Pancreas (tissue), 10 donors: ENCODE results near the gene PKNOX2. TPM values are rescaled to one million over a fixed set of nuclear protein-coding genes. Genes with fewer than 3 reads are reported as not detected.

Experiments
- ATAC-seq, 4 donors: fragments of 200-7000 bp; cut with Tn5 transposase; one replicate each; pipeline versions ENCODE4 v1.8.0 to v1.9.1; 2020; ENCODE audit warnings: mild to moderate bottlenecking in 4 of 4, moderate library complexity in 4 of 4
- DNase-seq, 6 donors: peaks; one replicate each; pipeline ENCODE4 v3.0.0-alpha.2; 2020
- FAIRE-seq: peaks from 2 replicates; lab custom pipeline; 2012; peaks lifted over from hg19 to GRCh38; lab: Jason Lieb, UNC
- H3K27ac ChIP-seq, 4 donors: fragments of 200-600 bp; sonication (generic); 1 replicate in 3 of 4; 2 replicates in 1 of 4; pipeline versions ENCODE4 v1.5.0 to v1.8.0; 2020
- H3K27me3 ChIP-seq, 4 donors: fragments of 200-600 bp; one replicate each; pipeline ENCODE4 v1.8.0; 2021
- H3K36me3 ChIP-seq, 3 donors: fragments of 200-600 bp; sonication (generic) in 1 of 3; one replicate each; pipeline versions ENCODE4 v1.5.0 to v1.8.0; 2020 to 2021
- H3K4me1 ChIP-seq, 3 donors: fragments of 200-600 bp; one replicate each; pipeline ENCODE4 v1.8.0; 2021
- H3K4me3 ChIP-seq, 4 donors: fragments of 200-600 bp; sonication (generic) in 2 of 4; one replicate each; pipeline versions ENCODE4 v1.5.0 to v1.8.0; 2020 to 2021
- H3K9me3 ChIP-seq, 4 donors: fragments of 200-600 bp; one replicate each; pipeline ENCODE4 v1.8.0; 2021
- WGBS, 2 donors: extraction: QIAGEN DNeasy Blood & Tissue Kit; methylation state at CpG; one replicate each; pipeline ENCODE4 v1.1.7; 2013; 5-methylcytosine and 5-hydroxymethylcytosine counted together
- intact Hi-C, 3 donors: fragments of 100-400 bp; cut with DNase I; formaldehyde crosslinking; loops; one replicate each; pipeline versions ENCODE4 v1.11.1 to v1.14.2; 2022
- polyA plus RNA-seq, 2 donors: library from polyadenylated mRNA; stranded (reverse); fragments of 200-250 nt; gene quantifications; one replicate each; pipeline ENCODE4 v1.2.3, GENCODE V29; 2013
- total RNA-seq, 6 donors: library from RNA; stranded (reverse); fragmentation: NEBNext Ultra II Directional in 4 of 6; extraction: Animal tissue kit (Norgen Biotek cat#: 25700) in 4 of 6; gene quantifications; one replicate each; pipeline versions ENCODE4 v1.2.1 to v1.2.4, GENCODE V29; 2021 to 2023
- TF ChIP-seq, protein P1 (sequence below), 4 donors: fragments of 200-600 bp; sonication (generic) in 3 of 4; IDR thresholded peaks; one replicate each; pipeline versions ENCODE4 v1.5.0 to v1.8.0; 2021; ENCODE audit warnings: antibody characterized with exemption in 4 of 4
- donor health status: healthy with polysubstance abuse.
- donor health status: DM: no; HTN: no; CAD: no; lungs with moderate emphysema.
- donor health status: DM: no; HTN: no; CAD: no.
- donor health status: control.
- donor health status: control.
- donor health status: Bipolar disorder and iron deficiency.
- donor health status: DM: yes; HTN: yes; CAD: no.
- donor health status: DM: no; HTN: no; CAD: no.
- donor health status: DM: no; HTN: no; CAD: no.
- donor health status: DM: yes; HTN: yes; CAD: no.

The PKNOX2 gene
- total and polyA plus RNA-seq, 8 donors = 3.4 to 8.1 (median 5.8) TPM

- no peak overlapping the region for H3K4me3 ChIP-seq
- ATAC-seq (no peak), DNase-seq (no peak), FAIRE-seq (no peak)
- no peaks in the 10 kb centered on the region for H3K4me1 ChIP-seq
- no peak overlapping the region for H3K27ac ChIP-seq
- no peaks in the 10 kb centered on the region for H3K36me3 ChIP-seq
- TF ChIP-seq, protein P1, sequence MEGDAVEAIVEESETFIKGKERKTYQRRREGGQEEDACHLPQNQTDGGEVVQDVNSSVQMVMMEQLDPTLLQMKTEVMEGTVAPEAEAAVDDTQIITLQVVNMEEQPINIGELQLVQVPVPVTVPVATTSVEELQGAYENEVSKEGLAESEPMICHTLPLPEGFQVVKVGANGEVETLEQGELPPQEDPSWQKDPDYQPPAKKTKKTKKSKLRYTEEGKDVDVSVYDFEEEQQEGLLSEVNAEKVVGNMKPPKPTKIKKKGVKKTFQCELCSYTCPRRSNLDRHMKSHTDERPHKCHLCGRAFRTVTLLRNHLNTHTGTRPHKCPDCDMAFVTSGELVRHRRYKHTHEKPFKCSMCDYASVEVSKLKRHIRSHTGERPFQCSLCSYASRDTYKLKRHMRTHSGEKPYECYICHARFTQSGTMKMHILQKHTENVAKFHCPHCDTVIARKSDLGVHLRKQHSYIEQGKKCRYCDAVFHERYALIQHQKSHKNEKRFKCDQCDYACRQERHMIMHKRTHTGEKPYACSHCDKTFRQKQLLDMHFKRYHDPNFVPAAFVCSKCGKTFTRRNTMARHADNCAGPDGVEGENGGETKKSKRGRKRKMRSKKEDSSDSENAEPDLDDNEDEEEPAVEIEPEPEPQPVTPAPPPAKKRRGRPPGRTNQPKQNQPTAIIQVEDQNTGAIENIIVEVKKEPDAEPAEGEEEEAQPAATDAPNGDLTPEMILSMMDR (IDR thresholded peaks at IDR 0.05) = no peak
- H3K9me3 ChIP-seq = no peaks in the 10 kb centered on the region
- intact Hi-C loops = no loop called here
- peaks cover 0 to 2% (median 0%) of the 10 kb centered on the region in 4 donors for H3K27me3 ChIP-seq
Observed at GRCh38 chr11:125136001-125136400, 28.6 kb upstream of the PKNOX2 start.

- Histone ChIP-seq H3K4me3 (no peak overlapping the region), H3K36me3 (no peaks in the 10 kb centered on the region), H3K27ac (no peak overlapping the region), H3K4me1 (no peaks in the 10 kb centered on the region), H3K9me3 (no peaks in the 10 kb centered on the region), H3K27me3 (peaks cover 0 to 6% (median 0%) of the 10 kb centered on the region in 4 donors)
- ATAC-seq (no peak), FAIRE-seq (no peak), DNase-seq (no peak)
- TF ChIP-seq, protein P1 (IDR thresholded peaks at IDR 0.05) = no peak
- 74 to 89% methylated on average over 8 of the region's 8 CpGs for WGBS, 2 donors
- intact Hi-C loops = no loop called here
Observed at GRCh38 chr11:125138966-125139365, 25.6 kb upstream of the PKNOX2 start.

GRCh38 chr11:125139778-125140177 lies 24.8 kb upstream of the PKNOX2 start:
- DNase-seq = no peak
- TF ChIP-seq, protein P1 (IDR thresholded peaks at IDR 0.05) = no peak
- H3K36me3 ChIP-seq = no peaks in the 10 kb centered on the region
- WGBS, 2 donors = 63 to 68% methylated on average over 3 of the region's 3 CpGs
- H3K4me1 ChIP-seq = no peaks in the 10 kb centered on the region
- H3K4me3 ChIP-seq = no peak overlapping the region
- no peak overlapping the region for H3K27ac ChIP-seq
- peaks cover 0 to 6% (median 0%) of the 10 kb centered on the region in 4 donors for H3K27me3 ChIP-seq
- no peak for FAIRE-seq
- intact Hi-C loops = loop anchor here in 2 of 3 donors (5.0 to 10.0 kb wide), 2 partner anchors 172 to 175 kb away; no protein-coding TSS in a partner anchor
- ATAC-seq = no peak
- no peaks in the 10 kb centered on the region for H3K9me3 ChIP-seq

DNA sequence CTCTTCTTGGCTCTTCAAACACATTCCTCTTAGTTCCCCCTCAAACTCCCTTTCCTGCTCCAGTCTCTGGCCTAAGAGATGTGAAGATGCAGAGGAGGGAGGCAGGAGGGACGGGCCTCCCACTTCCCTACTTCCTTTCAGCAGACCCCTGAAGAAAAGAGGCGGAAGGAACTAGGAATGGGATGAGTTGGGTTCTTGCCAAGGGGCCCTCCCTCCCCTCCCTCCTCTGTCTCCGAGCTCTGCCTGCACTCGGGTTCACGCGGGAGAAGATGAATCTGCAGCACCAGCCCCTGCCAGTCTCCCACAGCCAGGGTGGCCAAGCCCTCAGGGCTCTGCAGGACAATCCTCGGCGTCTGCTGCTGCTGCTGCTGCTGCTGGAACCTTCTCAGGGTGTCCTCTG lies 24.3 kb upstream of the PKNOX2 start:
- no peak overlapping the region for H3K4me3 ChIP-seq
- ATAC-seq (no peak), FAIRE-seq (no peak), DNase-seq (no peak)
- no peaks in the 10 kb centered on the region for H3K4me1 ChIP-seq
- WGBS, 2 donors = 36 to 39% methylated on average over 6 to 8 of the region's 8 CpGs
- intact Hi-C loops = loop anchor here in 2 of 3 donors (5.0 to 10.0 kb wide), 2 partner anchors 173 to 175 kb away; no protein-coding TSS in a partner anchor
- H3K27me3 ChIP-seq = peaks cover 0 to 6% (median 0%) of the 10 kb centered on the region in 4 donors
- TF ChIP-seq, protein P1 (IDR thresholded peaks at IDR 0.05) = no peak
- H3K36me3 ChIP-seq = no peaks in the 10 kb centered on the region
- H3K9me3 ChIP-seq = no peaks in the 10 kb centered on the region
- H3K27ac ChIP-seq = no peak overlapping the region

- intact Hi-C loops = loop anchor here in 2 of 3 donors (5.0 to 10.0 kb wide), 2 partner anchors 174 to 176 kb away; no protein-coding TSS in a partner anchor
- FAIRE-seq = no peak
- DNase-seq = no peak
- H3K4me3 ChIP-seq = no peak overlapping the region
- WGBS, 2 donors = 46 to 54% methylated on average over 12 of the region's 12 CpGs
- TF ChIP-seq, protein P1 (IDR thresholded peaks at IDR 0.05) = no peak
- ATAC-seq = no peak
- no peaks in the 10 kb centered on the region for H3K9me3 ChIP-seq
- no peaks in the 10 kb centered on the region for H3K36me3 ChIP-seq
- peaks cover 0 to 6% (median 0%) of the 10 kb centered on the region in 4 donors for H3K27me3 ChIP-seq
- H3K27ac ChIP-seq = no peak overlapping the region
- H3K4me1 ChIP-seq = no peaks in the 10 kb centered on the region
Observed at GRCh38 chr11:125141178-125141577, 23.4 kb upstream of the PKNOX2 start.
